B cell (primary cell): Measurements from ENCODE around the gene DMXL1. TPM values are rescaled to one million over a fixed set of nuclear protein-coding genes. Genes with fewer than 3 reads are reported as not detected.

ENCODE experiments used
- ATAC-seq: fragments of 200-7000 bp; cut with Tn5 transposase; one replicate; pipeline ENCODE4 v1.10.0; 2021; ENCODE audit warnings: low read depth, mild to moderate bottlenecking, moderate number of reproducible peaks, moderate library complexity
- CTCF ChIA-PET: fragments of 350-600 bp; sonication (Branson Sonifier 250); formaldehyde crosslinking; loops from one replicate; lab custom pipeline; 2021; ENCODE audit warnings: antibody characterized with exemption, inconsistent platforms; lab: Charles Lee
- POLR2A ChIA-PET: fragments of 350-600 bp; sonication (Branson Sonifier 250); formaldehyde crosslinking; loops from one replicate; lab custom pipeline; 2021; ENCODE audit warnings: antibody characterized with exemption; lab: Charles Lee
- DNase-seq: peaks from one replicate; pipeline ENCODE4 v3.0.0; 2013
- H2AFZ ChIP-seq: 2 replicates; pipeline ENCODE4 v1.6.1; 2012; ENCODE audit warnings: mild to moderate bottlenecking, low read depth, low read length; ENCODE audit not compliant: insufficient read depth, poor library complexity, severe bottlenecking
- H3K27ac ChIP-seq, 2 donors: 1 replicate in 1 of 2; 2 replicates in 1 of 2; pipeline ENCODE4 v1.5.1; 2012 to 2013; ENCODE audit warnings: low read length in 2 of 2, mild to moderate bottlenecking in 2 of 2, moderate library complexity in 1 of 2
- H3K27me3 ChIP-seq, 4 experiments: fragments of 200-600 bp in 1 of 4; sonication (generic) in 1 of 4; replicated peaks in 1 of 4; 1 replicate in 2 of 4; 2 replicates in 2 of 4; pipeline versions ENCODE4 v1.6.1 to v1.7.0; 2013 to 2016; ENCODE audit warnings: low read length in 3 of 4, mild to moderate bottlenecking in 2 of 4, mixed read lengths in 1 of 4, moderate library complexity in 1 of 4; ENCODE audit not compliant: insufficient read depth in 4 of 4, control insufficient read depth in 3 of 4; ENCODE audit errors: control extremely low read depth in 1 of 4
- H3K36me3 ChIP-seq, 2 experiments: replicated peaks in 1 of 2; 1 replicate in 1 of 2; 2 replicates in 1 of 2; pipeline versions ENCODE4 v1.6.1 to v1.7.1; 2013; ENCODE audit warnings: low read length in 1 of 2; ENCODE audit not compliant: insufficient read depth in 2 of 2, control insufficient read depth in 1 of 2; ENCODE audit errors: control extremely low read depth in 1 of 2, extremely low read depth in 1 of 2
- H3K4me1 ChIP-seq, 2 donors: fragments of 200-600 bp in 1 of 2; sonication (generic) in 1 of 2; 1 replicate in 1 of 2; 2 replicates in 1 of 2; pipeline versions ENCODE4 v1.5.1 to v1.6.1; 2013 to 2017; ENCODE audit warnings: low read length in 2 of 2; ENCODE audit not compliant: control insufficient read depth in 2 of 2, insufficient read depth in 2 of 2
- H3K4me2 ChIP-seq: replicated peaks from 2 replicates; pipeline ENCODE3; 2012; ENCODE audit warnings: mild to moderate bottlenecking, low read depth, low read length; ENCODE audit not compliant: poor library complexity, severe bottlenecking
- H3K4me3 ChIP-seq, 5 experiments: fragments of 200-600 bp in 1 of 5; sonication (generic) in 1 of 5; 1 replicate in 3 of 5; 2 replicates in 2 of 5; pipeline versions ENCODE4 v1.5.1 to v1.7.0; 2011 to 2016; ENCODE audit warnings: low read length in 4 of 5, mild to moderate bottlenecking in 4 of 5, low read depth in 2 of 5, control low read depth in 1 of 5, moderate library complexity in 1 of 5; ENCODE audit not compliant: insufficient read depth in 1 of 5; ENCODE audit errors: control extremely low read depth in 1 of 5, extremely low read depth in 1 of 5
- H3K79me2 ChIP-seq: fragments of 200-600 bp; sonication (generic); one replicate; pipeline ENCODE4 v1.6.0; 2016; ENCODE audit warnings: low read length; ENCODE audit not compliant: control insufficient read depth, insufficient read depth
- H3K9ac ChIP-seq: fragments of 200-600 bp; sonication (generic); 2 replicates; pipeline ENCODE4 v1.6.1; 2017; ENCODE audit warnings: mild to moderate bottlenecking, low read length, moderate library complexity
- H3K9me3 ChIP-seq, 3 donors: one replicate each; pipeline versions ENCODE4 v1.6.1 to v1.7.1; 2013; ENCODE audit warnings: low read length in 2 of 3; ENCODE audit not compliant: control insufficient read depth in 2 of 3, insufficient read depth in 1 of 3; ENCODE audit errors: control extremely low read depth in 1 of 3
- H4K20me1 ChIP-seq: 2 replicates; pipeline ENCODE4 v1.6.0; 2012; ENCODE audit warnings: mild to moderate bottlenecking, low read length; ENCODE audit not compliant: insufficient read depth, control insufficient read depth, poor library complexity, severe bottlenecking
- H3K27ac Mint-ChIP-seq: one replicate; pipeline ENCODE4 v1.8.0; 2021; ENCODE audit warnings: mixed read lengths
- H3K27me3 Mint-ChIP-seq: one replicate; pipeline ENCODE4 v1.8.0; 2021; ENCODE audit warnings: mixed read lengths
- H3K4me1 Mint-ChIP-seq: one replicate; pipeline ENCODE4 v1.8.0; 2021; ENCODE audit warnings: mixed read lengths
- H3K4me3 Mint-ChIP-seq: one replicate; pipeline ENCODE4 v1.8.0; 2021; ENCODE audit warnings: mixed read lengths
- H3K9me3 Mint-ChIP-seq: one replicate; pipeline ENCODE4 v1.8.0; 2022; ENCODE audit warnings: mixed read lengths; ENCODE audit not compliant: insufficient read depth
- EZH2 ChIP-seq: IDR thresholded peaks from 2 replicates; pipeline ENCODE4 v1.6.1; 2012; ENCODE audit warnings: borderline replicate concordance, low read depth, mild to moderate bottlenecking, moderate library complexity, low read length; ENCODE audit not compliant: insufficient read depth, poor library complexity, severe bottlenecking
- WGBS: methylation state at CpG from one replicate; pipeline ENCODE4 v1.1.5; 2013; ENCODE audit warnings: missing lambda C conversion rate; ENCODE audit not compliant: insufficient coverage; 5-methylcytosine and 5-hydroxymethylcytosine counted together
- intact Hi-C: fragments of 100-400 bp; cut with micrococcal nuclease; formaldehyde crosslinking; loops from one replicate; pipeline ENCODE4 v1.10.0; 2022
- polyA plus RNA-seq: library from polyadenylated mRNA; depleted of rRNA; stranded (reverse); fragments of >200 nt; gene quantifications from 2 replicates; pipeline ENCODE4 v1.2.3, GENCODE V29; 2012
- total RNA-seq, 2 donors: library from RNA; stranded (reverse); fragments of 120-200 nt in 1 of 2; gene quantifications; 1 replicate in 1 of 2; 2 replicates in 1 of 2; pipeline versions ENCODE4 v1.2.3 to v1.2.4, GENCODE V29; 2013 to 2022
- TF ChIP-seq, protein P1 (sequence below): fragments of 200-600 bp; IDR thresholded peaks from one replicate; pipeline ENCODE4 v1.8.0; 2022; ENCODE audit warnings: antibody characterized with exemption, mild to moderate bottlenecking

The DMXL1 gene
- total and polyA plus RNA-seq, 2 donors (not counting 1 experiment from before 2014, with no cell fraction given) = 37.9 to 129 TPM

DNA sequence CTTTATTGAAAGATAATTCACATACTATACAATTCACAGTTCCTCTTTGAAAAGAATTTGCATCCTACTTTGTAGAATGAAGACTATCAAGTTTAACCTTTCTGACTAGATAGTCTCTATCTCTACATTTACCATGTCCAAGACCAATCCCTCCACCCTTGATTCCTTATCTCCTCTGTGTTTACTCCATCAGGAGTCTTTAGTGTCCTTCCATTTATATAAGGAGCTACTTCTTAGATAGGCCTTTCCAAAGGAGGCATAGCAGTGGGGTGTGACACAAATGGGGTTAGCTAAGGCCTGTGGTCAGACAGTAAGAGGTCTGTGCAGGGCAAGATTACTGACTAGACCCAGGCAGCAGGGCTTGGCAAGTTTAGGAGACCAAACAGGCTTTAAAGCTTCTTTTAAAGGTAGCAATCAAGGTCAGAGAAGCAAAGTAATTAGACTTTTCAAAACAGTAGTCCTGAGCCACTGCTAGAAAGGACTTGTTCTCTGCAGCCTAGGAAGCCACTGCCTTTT is 11.1 kb upstream of the DMXL1 start:
- Mint-ChIP-seq H3K27me3 (no peaks in the 10 kb centered on the region), H3K4me1 (peaks cover 23% of the 10 kb centered on the region), H3K4me3 (no peak overlapping the region), H3K9me3 (no peaks in the 10 kb centered on the region), H3K27ac (peak overlapping the region; percentile 16)
- ChIA-PET CTCF (interaction anchor here (1.3 to 1.7 kb wide), 3 partner anchors 11 to 352 kb away, joined by 3 to 6 read pairs (median 4); partner anchors contain the start of genes DMXL1 and DTWD2), POLR2A (no interaction called here)
- H3K36me3 ChIP-seq = no peaks in the 10 kb centered on the region
- H4K20me1 ChIP-seq = no peaks in the 10 kb centered on the region
- ATAC-seq (no peak), DNase-seq (no peak)
- peaks cover 0 to 4% (median 0%) of the 10 kb centered on the region in 3 donors for H3K9me3 ChIP-seq
- no peak overlapping the region for H3K4me2 ChIP-seq
- H3K4me3 ChIP-seq = no peak overlapping the region
- H2AFZ ChIP-seq = no peak overlapping the region
- no peaks in the 10 kb centered on the region for H3K27me3 ChIP-seq
- H3K9ac ChIP-seq = no peak overlapping the region
- TF ChIP-seq EZH2 = no peak
- TF ChIP-seq, protein P1, sequence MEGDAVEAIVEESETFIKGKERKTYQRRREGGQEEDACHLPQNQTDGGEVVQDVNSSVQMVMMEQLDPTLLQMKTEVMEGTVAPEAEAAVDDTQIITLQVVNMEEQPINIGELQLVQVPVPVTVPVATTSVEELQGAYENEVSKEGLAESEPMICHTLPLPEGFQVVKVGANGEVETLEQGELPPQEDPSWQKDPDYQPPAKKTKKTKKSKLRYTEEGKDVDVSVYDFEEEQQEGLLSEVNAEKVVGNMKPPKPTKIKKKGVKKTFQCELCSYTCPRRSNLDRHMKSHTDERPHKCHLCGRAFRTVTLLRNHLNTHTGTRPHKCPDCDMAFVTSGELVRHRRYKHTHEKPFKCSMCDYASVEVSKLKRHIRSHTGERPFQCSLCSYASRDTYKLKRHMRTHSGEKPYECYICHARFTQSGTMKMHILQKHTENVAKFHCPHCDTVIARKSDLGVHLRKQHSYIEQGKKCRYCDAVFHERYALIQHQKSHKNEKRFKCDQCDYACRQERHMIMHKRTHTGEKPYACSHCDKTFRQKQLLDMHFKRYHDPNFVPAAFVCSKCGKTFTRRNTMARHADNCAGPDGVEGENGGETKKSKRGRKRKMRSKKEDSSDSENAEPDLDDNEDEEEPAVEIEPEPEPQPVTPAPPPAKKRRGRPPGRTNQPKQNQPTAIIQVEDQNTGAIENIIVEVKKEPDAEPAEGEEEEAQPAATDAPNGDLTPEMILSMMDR = no peak
- no peaks in the 10 kb centered on the region for H3K79me2 ChIP-seq
- peaks cover 9 to 14% of the 10 kb centered on the region in 2 donors for H3K4me1 ChIP-seq
- H3K27ac ChIP-seq = no peak overlapping the region
- intact Hi-C loops = no loop called here

- intact Hi-C loops = no loop called here
- no peaks in the 10 kb centered on the region for H3K9me3 Mint-ChIP-seq
- DNase-seq = no peak
- no peak overlapping the region for H3K27ac Mint-ChIP-seq
- H3K4me3 Mint-ChIP-seq = no peak overlapping the region
- CTCF ChIA-PET = no interaction called here
- Histone ChIP-seq H3K9me3 (peaks cover 0 to 9% (median 0%) of the 10 kb centered on the region in 3 donors), H3K27me3 (no peaks in the 10 kb centered on the region), H3K36me3 (no peaks in the 10 kb centered on the region), H3K79me2 (no peaks in the 10 kb centered on the region), H3K4me3 (no peak overlapping the region), H3K4me2 (no peak overlapping the region), H3K4me1 (peaks cover 9 to 14% of the 10 kb centered on the region in 2 donors), H4K20me1 (no peaks in the 10 kb centered on the region), H3K9ac (peak overlapping the region; percentile 5), H2AFZ (peak overlapping the region; percentile 23), H3K27ac (peak overlapping the region in 1 of 2 donors; percentile 30)
- no peaks in the 10 kb centered on the region for H3K27me3 Mint-ChIP-seq
- H3K4me1 Mint-ChIP-seq = peaks cover 21% of the 10 kb centered on the region
- ATAC-seq = no peak
- POLR2A ChIA-PET = no interaction called here
- no peak for TF ChIP-seq EZH2
- TF ChIP-seq, protein P1 = no peak
- no CpG with 5 or more reads among the region's 5 CpGs for WGBS
Observed at GRCh38 chr5:119063579-119064379, 7.1 kb upstream of the DMXL1 start.
